Stomach (tissue), 9 donors: Measurements from ENCODE around the gene TMEM238L. TPM values are rescaled to one million over a fixed set of nuclear protein-coding genes. Genes with fewer than 3 reads are reported as not detected.

ENCODE experiments used
- DNase-seq, 2 donors: peaks; one replicate each; pipeline versions ENCODE4 v3.0.0 to v3.0.0-alpha.2; 2013 to 2019
- H3K27ac ChIP-seq, 5 donors: fragments of 200-600 bp in 4 of 5; sonication (generic) in 4 of 5; one replicate each; pipeline ENCODE4 v1.5.1; 2013 to 2019; ENCODE audit warnings: mild to moderate bottlenecking in 1 of 5, moderate library complexity in 1 of 5
- H3K27me3 ChIP-seq, 3 donors: fragments of 200-600 bp; sonication (generic); one replicate each; pipeline ENCODE4 v1.5.1; 2017 to 2019; ENCODE audit warnings: mixed run types in 1 of 3
- H3K36me3 ChIP-seq, 4 donors: fragments of 200-600 bp; sonication (generic); 1 replicate in 3 of 4; 2 replicates in 1 of 4; pipeline ENCODE4 v1.5.1; 2016 to 2019
- H3K4me1 ChIP-seq, 4 donors: fragments of 200-600 bp; sonication (generic); one replicate each; pipeline ENCODE4 v1.5.1; 2016 to 2019
- H3K4me3 ChIP-seq, 4 donors: fragments of 200-600 bp; sonication (generic) in 3 of 4; one replicate each; pipeline ENCODE4 v1.5.1; 2016 to 2019; ENCODE audit warnings: mild to moderate bottlenecking in 1 of 4
- H3K9me3 ChIP-seq, 4 donors: fragments of 200-600 bp; sonication (generic); one replicate each; pipeline ENCODE4 v1.5.1; 2016 to 2019
- CTCF ChIP-seq, 7 experiments: fragments of 450-650 bp in 4 of 7; fragments of 200-600 bp in 3 of 7; sonication (generic) in 3 of 7; IDR thresholded peaks; one replicate each; pipeline ENCODE4 v1.5.1; 2016 to 2019; ENCODE audit warnings: antibody characterized with exemption in 7 of 7, control low read depth in 2 of 7, mild to moderate bottlenecking in 1 of 7
- EP300 ChIP-seq: sonication (generic); formaldehyde crosslinking; IDR thresholded peaks from one replicate; pipeline ENCODE4 v1.6.1; 2017; ENCODE audit warnings: antibody characterized with exemption
- POLR2A ChIP-seq, 4 donors: fragments of 450-650 bp; IDR thresholded peaks; one replicate each; pipeline ENCODE4 v1.6.1; 2016; ENCODE audit warnings: antibody characterized with exemption in 4 of 4, control low read depth in 2 of 4, mild to moderate bottlenecking in 1 of 4, moderate library complexity in 1 of 4
- POLR2AphosphoS5 ChIP-seq, 3 donors: sonication (generic); formaldehyde crosslinking; IDR thresholded peaks; one replicate each; pipeline ENCODE4 v1.6.1; 2016; ENCODE audit warnings: antibody characterized with exemption in 3 of 3
- WGBS, 5 donors: extraction: QIAGEN DNeasy Blood & Tissue Kit in 3 of 5; methylation state at CpG; one replicate each; pipeline versions ENCODE4 v1.1.5 to v1.1.7; 2013 to 2018; 5-methylcytosine and 5-hydroxymethylcytosine counted together
- intact Hi-C: fragments of 100-400 bp; cut with DNase I; formaldehyde crosslinking; loops from one replicate; pipeline ENCODE4 v1.15.1; 2023; ENCODE audit warnings: low total_unique reads
- polyA plus RNA-seq, 3 donors: library from polyadenylated mRNA; stranded (reverse); fragments of 200-250 nt; gene quantifications; one replicate each; pipeline ENCODE4 v1.2.3, GENCODE V29; 2013
- small RNA-seq, 4 donors: library from RNA; depleted of rRNA; stranded (forward); fragments of <200 nt; gene quantifications; one replicate each; pipeline ENCODE3, GENCODE V24; 2016
- total RNA-seq, 5 donors: library from RNA; depleted of rRNA; stranded (reverse); fragments of >200 nt; gene quantifications; one replicate each; pipeline versions ENCODE4 v1.1.0 to v1.2.3, GENCODE V29; 2014 to 2016
- donor health status: healthy with polysubstance abuse.
- donor health status: Bipolar disorder and iron deficiency.
- donor health status: healthy.

Gene TMEM238L
- total and polyA plus RNA-seq, 8 donors: 2.2 to 190 (median 38.2) TPM

- no peak overlapping the region for H3K27ac ChIP-seq
- H3K4me1 ChIP-seq: peaks cover 9 to 35% (median 33%) of the 10 kb centered on the region in 4 donors
- H3K36me3 ChIP-seq: no peaks in the 10 kb centered on the region
- no peak overlapping the region for H3K4me3 ChIP-seq
- intact Hi-C loops: loop anchor here (5.0 kb wide), 1 partner anchor 97 kb away; no protein-coding TSS in a partner anchor
- TF ChIP-seq CTCF (IDR thresholded peaks at IDR 0.05) (no peak), POLR2AphosphoS5 (IDR thresholded peaks at IDR 0.05) (no peak), POLR2A (IDR thresholded peaks at IDR 0.05) (no peak), EP300 (no peak)
- H3K27me3 ChIP-seq: no peaks in the 10 kb centered on the region
- WGBS, 5 donors: 57 to 78% (median 68%) methylated on average over 4 of the region's 4 CpGs
- DNase-seq: peak in 1 of 2 donors; percentile 73
- H3K9me3 ChIP-seq: no peaks in the 10 kb centered on the region
Measured at GRCh38 chr17:10750210-10750609, 53.7 kb downstream of the TMEM238L start.

GRCh38 chr17:10748531-10749181, 55.2 kb downstream of the TMEM238L start:
- Histone ChIP-seq H3K4me1 (peaks cover 5 to 36% (median 35%) of the 10 kb centered on the region in 4 donors), H3K27ac (peak overlapping the region in 2 of 5 donors; percentile 12 to 27), H3K27me3 (no peaks in the 10 kb centered on the region), H3K9me3 (no peaks in the 10 kb centered on the region), H3K36me3 (no peaks in the 10 kb centered on the region), H3K4me3 (no peak overlapping the region)
- no peak for TF ChIP-seq POLR2AphosphoS5 (IDR thresholded peaks at IDR 0.05)
- no peak for TF ChIP-seq POLR2A (IDR thresholded peaks at IDR 0.05)
- TF ChIP-seq CTCF (IDR thresholded peaks at IDR 0.05): no peak
- TF ChIP-seq EP300: no peak
- intact Hi-C loops: no loop called here
- 37 to 74% (median 40%) methylated on average over 3 to 9 of the region's 9 CpGs for WGBS, 5 donors
- no peak for DNase-seq

- no peak overlapping the region for H3K4me3 ChIP-seq
- H3K27ac ChIP-seq: peak overlapping the region; percentile 69 to 91 (median 81)
- intact Hi-C loops: no loop called here
- 23 to 44% (median 32%) methylated on average over 6 of the region's 6 CpGs for WGBS, 5 donors
- no peaks in the 10 kb centered on the region for H3K36me3 ChIP-seq
- peak in 1 of 2 donors; percentile 58 for DNase-seq
- H3K9me3 ChIP-seq: no peaks in the 10 kb centered on the region
- peaks cover 5 to 55% (median 41%) of the 10 kb centered on the region in 4 donors for H3K4me1 ChIP-seq
- TF ChIP-seq CTCF (IDR thresholded peaks at IDR 0.05) (no peak), POLR2AphosphoS5 (IDR thresholded peaks at IDR 0.05) (no peak), EP300 (no peak), POLR2A (IDR thresholded peaks at IDR 0.05) (no peak)
- H3K27me3 ChIP-seq: no peaks in the 10 kb centered on the region
Measured at GRCh38 chr17:10745231-10745630, 58.7 kb downstream of the TMEM238L start.

Small RNA genes within 50 kb of the gene (small RNA-seq; reads per million reads assigned to genes)
- gene AC015908.2 (0 reads per million in 4 donors), gene TMEM238L (0 to 3.9 (median 0.37) reads per million in 4 donors)

Other genes starting within 250 kb of the TMEM238L start
- gene MYH3, start 146.8 kb downstream of the TMEM238L start, total RNA-seq: 1 to 10 TPM in 3 of 5 donors, under 1 TPM in 2; 0.45 to 8.3 (median 2.3) TPM
- 1 to 10 TPM; 1.2 to 5.1 (median 4.2) TPM for gene MYH3, start 146.8 kb downstream of the TMEM238L start, polyA plus RNA-seq
- gene SCO1, start 106.6 kb downstream of the TMEM238L start, total RNA-seq: 10 to 100 TPM in 4 of 5 donors, 1 to 10 TPM in 1; 9.4 to 61.1 (median 23.5) TPM
- 10 to 100 TPM in 2 of 3 donors, 1 to 10 TPM in 1; 8.0 to 12.9 (median 10.7) TPM for gene SCO1, start 106.6 kb downstream of the TMEM238L start, polyA plus RNA-seq
- gene ADPRM, start 106.5 kb downstream of the TMEM238L start, total RNA-seq: 10 to 100 TPM in 1 of 5 donors, 1 to 10 TPM in 2, under 1 TPM in 1, not detected in 1; 0.87 to 16.0 (median 3.9) TPM
- 10 to 100 TPM; 11.0 to 24.4 (median 12.1) TPM for gene ADPRM, start 106.5 kb downstream of the TMEM238L start, polyA plus RNA-seq
- 10 to 100 TPM in 1 of 5 donors, 1 to 10 TPM in 2, not detected in 2; 4.9 to 14.1 (median 9.4) TPM for gene TMEM220, start 74.1 kb downstream of the TMEM238L start, total RNA-seq
- gene TMEM220, start 74.1 kb downstream of the TMEM238L start, polyA plus RNA-seq: 1 to 10 TPM; 6.0 to 8.3 (median 7.9) TPM
- 1 to 10 TPM in 1 of 5 donors, under 1 TPM in 1, not detected in 3; under 0.01 to 2.6 TPM for gene PIRT, start 34.0 kb upstream of the TMEM238L start, total RNA-seq
- under 1 TPM in 2 of 3 donors, not detected in 1; 0.06 to 0.55 TPM for gene PIRT, start 34.0 kb upstream of the TMEM238L start, polyA plus RNA-seq